Stimulated activated CD8-positive, alpha-beta memory T cell treated with anti-CD3 and anti-CD28 coated beads, Interleukin-7, amount 100 ng/mL, for 4 hours (primary cell): ENCODE results near the gene NOL12.
"Not testable (repeated sequence)": the region's sequence is repeated elsewhere in the genome, so short reads cannot be mapped to it uniquely, and the experiment has no call there.

Experiments
- DNase-seq, 2 donors: peaks; one replicate each; pipeline ENCODE4 v3.0.0-alpha.2; 2020; ENCODE audit warnings: low read depth in 2 of 2

Gene NOL12

GRCh38 chr22:37679670-37680069, 6.5 kb upstream of the NOL12 start:
- no peak for DNase-seq

- no peak for DNase-seq
Observed at GRCh38 chr22:37680191-37680851, 5.8 kb upstream of the NOL12 start.

GRCh38 chr22:37681001-37681424, 5.1 kb upstream of the NOL12 start:
- DNase-seq, result no peak

- DNase-seq, result peak; percentile 46 to 53
Observed at GRCh38 chr22:37681556-37682049, 4.5 kb upstream of the NOL12 start.

GRCh38 chr22:37684803-37685615, 1.1 kb upstream of the NOL12 start:
- DNase-seq, result no peak

- DNase-seq, result no peak
Observed at GRCh38 chr22:37690407-37690806, 4.3 kb downstream of the NOL12 start.

- DNase-seq, result no peak
Observed at GRCh38 chr22:37690901-37691504, 4.9 kb downstream of the NOL12 start.

GRCh38 chr22:37692627-37693285, 6.6 kb downstream of the NOL12 start:
- no peak for DNase-seq

GRCh38 chr22:37694131-37694530, 8.0 kb downstream of the NOL12 start:
- not testable (repeated sequence) for DNase-seq

GRCh38 chr22:37696260-37696656, 10.1 kb downstream of the NOL12 start:
- DNase-seq, result not testable (repeated sequence)

GRCh38 chr22:37696657-37697537, 10.8 kb downstream of the NOL12 start, which contains the start of gene TRIOBP:
TRIOBP (plus strand) TSS chr22:37697048; CDS start chr22:37701366, 4,318 bp downstream.
- peak; percentile 73 to 78 for DNase-seq

- DNase-seq, result no peak
Observed at GRCh38 chr22:37697538-37697835, 11.3 kb downstream of the NOL12 start.

- no peak for DNase-seq
Observed at GRCh38 chr22:37701141-37701786, 15.1 kb downstream of the NOL12 start.

GRCh38 chr22:37703906-37704305, 17.8 kb downstream of the NOL12 start:
- no peak for DNase-seq

GRCh38 chr22:37704645-37705044, 18.5 kb downstream of the NOL12 start:
- no peak for DNase-seq

GRCh38 chr22:37705205-37705604, 19.1 kb downstream of the NOL12 start:
- no peak for DNase-seq

GRCh38 chr22:37708580-37709444, 22.7 kb downstream of the NOL12 start:
- no peak for DNase-seq

GRCh38 chr22:37709445-37709765, 23.3 kb downstream of the NOL12 start:
- DNase-seq, result no peak

GRCh38 chr22:37710675-37711074, 24.5 kb downstream of the NOL12 start:
- no peak for DNase-seq

- no peak for DNase-seq
Observed at GRCh38 chr22:37711490-37711889, 25.3 kb downstream of the NOL12 start.
